GM12891 (cell line): ENCODE measurements around the gene PRCP.

Experiments used
- DNase-seq: peaks from one replicate; pipeline ENCODE4 v3.0.0; 2011; ENCODE audit warnings: low spot score; ENCODE audit not compliant: insufficient read length
- FAIRE-seq: peaks from 2 replicates; lab custom pipeline; 2011; peaks lifted over from hg19 to GRCh38; lab: Jason Lieb, UNC
- PAX5 ChIP-seq: IDR thresholded peaks from 2 replicates; pipeline ENCODE4 v1.6.1; 2011; ENCODE audit warnings: low read length, moderate library complexity, mild to moderate bottlenecking; ENCODE audit not compliant: insufficient read depth, severe bottlenecking
- POLR2A ChIP-seq: IDR thresholded peaks from 2 replicates; pipeline ENCODE4 v1.6.1; 2011; ENCODE audit warnings: low read depth, low read length, control low read depth
- POLR2AphosphoS5 ChIP-seq: IDR thresholded peaks from 2 replicates; pipeline ENCODE4 v1.6.1; 2011; ENCODE audit warnings: low read depth, low read length, control low read depth
- POU2F2 ChIP-seq: IDR thresholded peaks from 2 replicates; pipeline ENCODE4 v1.6.1; 2011; ENCODE audit warnings: low read depth, mild to moderate bottlenecking, control low read depth, low read length, moderate library complexity
- SPI1 ChIP-seq: IDR thresholded peaks from 2 replicates; pipeline ENCODE4 v1.6.1; 2011; ENCODE audit warnings: low read depth, low read length, control low read depth
- TAF1 ChIP-seq: IDR thresholded peaks from 2 replicates; pipeline ENCODE4 v1.6.1; 2011; ENCODE audit warnings: low read depth, low read length, control low read depth

PRCP gene

GRCh38 chr11:82898241-82898640 is 2.0 kb downstream of the PRCP start:
- no peak for FAIRE-seq
- DNase-seq = no peak
- TF ChIP-seq TAF1 (no peak), SPI1 (no peak), POLR2A (no peak), POU2F2 (no peak), PAX5 (no peak), POLR2AphosphoS5 (no peak)

GRCh38 chr11:82896183-82896582 is 4.0 kb downstream of the PRCP start:
- TF ChIP-seq TAF1 (no peak), POLR2A (no peak), POU2F2 (no peak), SPI1 (no peak), PAX5 (no peak), POLR2AphosphoS5 (no peak)
- no peak for FAIRE-seq
- DNase-seq = no peak

- FAIRE-seq (no peak), DNase-seq (peak; percentile 39)
- TF ChIP-seq SPI1 (no peak), POLR2AphosphoS5 (no peak), POU2F2 (0 out of 2 replicates have a peak, but pooled peaks have one; percentile 47), POLR2A (no peak), TAF1 (no peak), PAX5 (no peak)
These were observed 4.7 kb downstream of the PRCP start for GRCh38 chr11:82895437-82896091.

GRCh38 chr11:82892611-82893169 is 7.5 kb downstream of the PRCP start:
- peak; percentile 74 for FAIRE-seq
- DNase-seq = no peak
- no peak for TF ChIP-seq POLR2A
- no peak for TF ChIP-seq TAF1
- no peak for TF ChIP-seq POU2F2
- TF ChIP-seq SPI1 = no peak
- no peak for TF ChIP-seq PAX5
- TF ChIP-seq POLR2AphosphoS5 = no peak

- TF ChIP-seq POU2F2 (no peak), SPI1 (no peak), POLR2A (no peak), PAX5 (no peak), POLR2AphosphoS5 (no peak), TAF1 (no peak)
- no peak for FAIRE-seq
- DNase-seq = no peak
These were observed 9.3 kb downstream of the PRCP start for GRCh38 chr11:82890936-82891335.

GRCh38 chr11:82890002-82890341 is 10.3 kb downstream of the PRCP start:
- FAIRE-seq (no peak), DNase-seq (no peak)
- TF ChIP-seq TAF1 (no peak), POLR2AphosphoS5 (no peak), SPI1 (no peak), POU2F2 (no peak), POLR2A (no peak), PAX5 (no peak)

GRCh38 chr11:82889133-82890001 is 10.9 kb downstream of the PRCP start:
- no peak for FAIRE-seq
- no peak for TF ChIP-seq POU2F2
- TF ChIP-seq SPI1 = peak; percentile 42
- no peak for DNase-seq

- FAIRE-seq (no peak), DNase-seq (no peak)
- TF ChIP-seq PAX5 (no peak), POLR2AphosphoS5 (no peak), SPI1 (no peak), POLR2A (no peak), POU2F2 (no peak), TAF1 (no peak)
These were observed 16.4 kb downstream of the PRCP start for GRCh38 chr11:82883853-82884252.
